NCI-H128 (cell line): ENCODE results near the gene SPATA18.
"Not testable (repeated sequence)": the region's sequence is repeated elsewhere in the genome, so short reads cannot be mapped to it uniquely, and the experiment has no call there.

Source experiments
- DNase-seq: peaks from one replicate; lab custom pipeline; 2025; ENCODE audit not compliant: unreplicated experiment; lab: John Stamatoyannopoulos, UW

SPATA18 gene

GRCh38 chr4:52051615-52052474, 741 bp downstream of the SPATA18 start:
- DNase-seq, result peak; percentile 17

- DNase-seq, result no peak
Measured at GRCh38 chr4:52052475-52052780, 1.3 kb downstream of the SPATA18 start.

GRCh38 chr4:52054254-52054653, 3.1 kb downstream of the SPATA18 start:
- DNase-seq, result no peak

GRCh38 chr4:52057196-52057595, 6.1 kb downstream of the SPATA18 start:
- no peak for DNase-seq

- DNase-seq, result no peak
Measured at GRCh38 chr4:52058275-52058674, 7.2 kb downstream of the SPATA18 start.

- no peak for DNase-seq
Measured at GRCh38 chr4:52059372-52059771, 8.3 kb downstream of the SPATA18 start.

GRCh38 chr4:52069571-52069970, 18.5 kb downstream of the SPATA18 start:
- no peak for DNase-seq

GRCh38 chr4:52071791-52072546, 20.9 kb downstream of the SPATA18 start:
- no peak for DNase-seq

- DNase-seq, result no peak
Measured at GRCh38 chr4:52076731-52077130, 25.6 kb downstream of the SPATA18 start.

GRCh38 chr4:52079659-52080058, 28.6 kb downstream of the SPATA18 start:
- no peak for DNase-seq

- no peak for DNase-seq
Measured at GRCh38 chr4:52081216-52081615, 30.1 kb downstream of the SPATA18 start.

GRCh38 chr4:52086425-52086824, 35.3 kb downstream of the SPATA18 start:
- DNase-seq, result not testable (repeated sequence)

GRCh38 chr4:52091801-52092200, 40.7 kb downstream of the SPATA18 start:
- DNase-seq, result no peak

- no peak for DNase-seq
Measured at GRCh38 chr4:52093466-52093865, 42.4 kb downstream of the SPATA18 start.

- DNase-seq, result no peak
Measured at GRCh38 chr4:52094376-52095145, 43.5 kb downstream of the SPATA18 start.

- no peak for DNase-seq
Measured at GRCh38 chr4:52095374-52095773, 44.3 kb downstream of the SPATA18 start.

GRCh38 chr4:52096048-52096447, 44.9 kb downstream of the SPATA18 start:
- no peak for DNase-seq

- peak; percentile 20 for DNase-seq
Measured at GRCh38 chr4:52098618-52099017, 47.5 kb downstream of the SPATA18 start.

- no peak for DNase-seq
Measured at GRCh38 chr4:52099860-52100461, 48.9 kb downstream of the SPATA18 start.

GRCh38 chr4:52102587-52102986, 51.5 kb downstream of the SPATA18 start:
- no peak for DNase-seq

- DNase-seq, result no peak
Measured at GRCh38 chr4:52103319-52103718, 52.2 kb downstream of the SPATA18 start.
